K562 (cell line): ENCODE measurements around the gene VAMP8. TPM values are rescaled to one million over a fixed set of nuclear protein-coding genes. Genes with fewer than 3 reads are reported as not detected.

ENCODE experiments used
- BCOR ChIP-seq: fragments of 450-650 bp; IDR thresholded peaks from 2 replicates; pipeline ENCODE4 v1.6.1; 2016
- FOXJ2 ChIP-seq: fragments of 200-800 bp; sonication (Bioruptor generic); IDR thresholded peaks from 2 replicates; pipeline ENCODE4 v1.6.1; 2016; ENCODE audit warnings: missing genetic modification characterization, missing compliant biosample characterization
- ZNF707 ChIP-seq: fragments of 250-450 bp; sonication (Bioruptor Pico); conservative IDR thresholded peaks from 2 replicates; pipeline ENCODE4 v1.8.0; 2022; ENCODE audit warnings: inconsistent platforms, mild to moderate bottlenecking, moderate library complexity
- polyA plus RNA-seq, 8 experiments: library from polyadenylated mRNA; depleted of rRNA in 4 of 8; stranded (reverse) in 5 of 8; unstranded in 3 of 8; fragments of >200 nt; fragmentation: Nextera tagmentation in 2 of 8; fragmentation: Illumina TruSeq in 1 of 8; extraction: Ambion mirVana in 2 of 8; extraction: Trizol in 1 of 8; gene quantifications; 2 replicates each; pipeline versions ENCODE4 v1.2.1 to v1.2.3, GENCODE V29; 2011 to 2014; ENCODE audit warnings: inconsistent platforms in 1 of 8, missing spikeins in 1 of 8
- total RNA-seq, 7 experiments: library from RNA; depleted of rRNA in 6 of 7; stranded (reverse); fragments of >200 nt in 6 of 7; fragmentation: Illumina TruSeq in 2 of 7; extraction: Trizol in 2 of 7; gene quantifications; 2 replicates each; pipeline versions ENCODE4 v1.2.1 to v1.2.3, GENCODE V29; 2011 to 2021; ENCODE audit warnings: low replicate concordance in 1 of 7
- TF ChIP-seq, protein P1 (sequence below): fragments of 450-650 bp; IDR thresholded peaks from 2 replicates; pipeline ENCODE4 v1.6.1; 2016; ENCODE audit warnings: borderline replicate concordance
- TF ChIP-seq, protein P2 (sequence below): sonication (generic); formaldehyde crosslinking; IDR thresholded peaks from 2 replicates; pipeline ENCODE4 v1.8.0; 2022; ENCODE audit warnings: mild to moderate bottlenecking, low read depth, missing genetic modification reagents
- TF ChIP-seq, protein P3 (sequence below): fragments of 450-650 bp; formaldehyde crosslinking; IDR thresholded peaks from 2 replicates; pipeline ENCODE4 v1.4.0; 2022; ENCODE audit warnings: missing genetic modification characterization
- TF ChIP-seq, protein P4 (sequence below): fragments of 450-650 bp; formaldehyde crosslinking; IDR thresholded peaks from 2 replicates; pipeline ENCODE4 v1.4.0; 2020; ENCODE audit warnings: mild to moderate bottlenecking
- TF ChIP-seq, protein P5 (sequence below): sonication (generic); formaldehyde crosslinking; IDR thresholded peaks from 2 replicates; pipeline ENCODE4 v1.8.0; 2022; ENCODE audit warnings: missing genetic modification reagents, mild to moderate bottlenecking, borderline replicate concordance
- TF ChIP-seq, protein P6 (sequence below), 2 experiments: fragments of 450-650 bp; formaldehyde crosslinking in 1 of 2; IDR thresholded peaks; 2 replicates each; pipeline versions ENCODE4 v1.4.0 to v1.6.1; 2014 to 2020; ENCODE audit warnings: mild to moderate bottlenecking in 2 of 2, borderline replicate concordance in 1 of 2, low read depth in 1 of 2

Gene VAMP8
- total and polyA plus RNA-seq, 9 of the 15 experiments (the other 6 are each of a cell fraction or from before 2014, with no cell fraction given) = 107 to 571 (median 248) TPM

DNA sequence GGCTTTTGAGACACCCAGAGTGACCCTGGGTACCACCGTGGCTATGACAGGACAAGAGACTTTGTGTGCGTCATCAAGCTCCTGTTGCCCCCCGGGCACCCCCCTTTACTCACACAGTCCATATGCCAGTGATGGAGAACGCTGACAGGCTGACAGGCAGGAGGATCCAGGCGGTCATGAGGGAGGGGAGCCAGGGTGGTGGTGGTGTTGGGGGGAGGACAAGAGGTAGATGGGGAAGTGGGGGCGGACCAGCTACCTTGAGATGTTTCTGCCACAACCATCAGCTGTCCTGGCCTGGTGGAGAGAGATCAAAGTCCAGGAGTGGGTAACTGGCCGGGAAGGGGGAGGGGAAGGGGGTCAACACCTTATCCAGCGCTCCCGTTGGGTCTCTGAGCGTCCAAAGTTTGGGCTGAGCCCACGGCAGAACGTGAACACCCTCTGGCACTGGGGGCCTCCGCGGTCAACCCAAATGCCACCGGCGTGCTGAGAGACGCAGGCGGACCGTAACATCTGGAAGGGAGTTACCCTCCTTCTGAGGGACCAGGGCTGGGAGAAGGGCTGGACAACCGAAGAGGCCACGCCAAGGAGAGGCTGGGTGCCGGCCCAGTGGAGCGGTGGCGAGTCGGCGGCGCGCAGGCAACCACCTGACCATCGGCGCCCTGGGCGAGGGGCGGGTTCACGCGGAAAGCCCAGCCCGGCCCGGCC is 24.5 kb downstream of the VAMP8 start (continued):
- TF ChIP-seq, protein P1, sequence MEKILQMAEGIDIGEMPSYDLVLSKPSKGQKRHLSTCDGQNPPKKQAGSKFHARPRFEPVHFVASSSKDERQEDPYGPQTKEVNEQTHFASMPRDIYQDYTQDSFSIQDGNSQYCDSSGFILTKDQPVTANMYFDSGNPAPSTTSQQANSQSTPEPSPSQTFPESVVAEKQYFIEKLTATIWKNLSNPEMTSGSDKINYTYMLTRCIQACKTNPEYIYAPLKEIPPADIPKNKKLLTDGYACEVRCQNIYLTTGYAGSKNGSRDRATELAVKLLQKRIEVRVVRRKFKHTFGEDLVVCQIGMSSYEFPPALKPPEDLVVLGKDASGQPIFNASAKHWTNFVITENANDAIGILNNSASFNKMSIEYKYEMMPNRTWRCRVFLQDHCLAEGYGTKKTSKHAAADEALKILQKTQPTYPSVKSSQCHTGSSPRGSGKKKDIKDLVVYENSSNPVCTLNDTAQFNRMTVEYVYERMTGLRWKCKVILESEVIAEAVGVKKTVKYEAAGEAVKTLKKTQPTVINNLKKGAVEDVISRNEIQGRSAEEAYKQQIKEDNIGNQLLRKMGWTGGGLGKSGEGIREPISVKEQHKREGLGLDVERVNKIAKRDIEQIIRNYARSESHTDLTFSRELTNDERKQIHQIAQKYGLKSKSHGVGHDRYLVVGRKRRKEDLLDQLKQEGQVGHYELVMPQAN = no peak
- TF ChIP-seq, protein P2, sequence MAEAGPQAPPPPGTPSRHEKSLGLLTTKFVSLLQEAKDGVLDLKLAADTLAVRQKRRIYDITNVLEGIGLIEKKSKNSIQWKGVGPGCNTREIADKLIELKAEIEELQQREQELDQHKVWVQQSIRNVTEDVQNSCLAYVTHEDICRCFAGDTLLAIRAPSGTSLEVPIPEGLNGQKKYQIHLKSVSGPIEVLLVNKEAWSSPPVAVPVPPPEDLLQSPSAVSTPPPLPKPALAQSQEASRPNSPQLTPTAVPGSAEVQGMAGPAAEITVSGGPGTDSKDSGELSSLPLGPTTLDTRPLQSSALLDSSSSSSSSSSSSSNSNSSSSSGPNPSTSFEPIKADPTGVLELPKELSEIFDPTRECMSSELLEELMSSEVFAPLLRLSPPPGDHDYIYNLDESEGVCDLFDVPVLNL = no peak
- TF ChIP-seq FOXJ2 (tag) (no peak), BCOR (no peak), ZNF707 (CRISPR knock-in tag) (no peak)
- TF ChIP-seq, protein P3, sequence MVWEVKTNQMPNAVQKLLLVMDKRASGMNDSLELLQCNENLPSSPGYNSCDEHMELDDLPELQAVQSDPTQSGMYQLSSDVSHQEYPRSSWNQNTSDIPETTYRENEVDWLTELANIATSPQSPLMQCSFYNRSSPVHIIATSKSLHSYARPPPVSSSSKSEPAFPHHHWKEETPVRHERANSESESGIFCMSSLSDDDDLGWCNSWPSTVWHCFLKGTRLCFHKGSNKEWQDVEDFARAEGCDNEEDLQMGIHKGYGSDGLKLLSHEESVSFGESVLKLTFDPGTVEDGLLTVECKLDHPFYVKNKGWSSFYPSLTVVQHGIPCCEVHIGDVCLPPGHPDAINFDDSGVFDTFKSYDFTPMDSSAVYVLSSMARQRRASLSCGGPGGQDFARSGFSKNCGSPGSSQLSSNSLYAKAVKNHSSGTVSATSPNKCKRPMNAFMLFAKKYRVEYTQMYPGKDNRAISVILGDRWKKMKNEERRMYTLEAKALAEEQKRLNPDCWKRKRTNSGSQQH = no peak
- TF ChIP-seq, protein P4, sequence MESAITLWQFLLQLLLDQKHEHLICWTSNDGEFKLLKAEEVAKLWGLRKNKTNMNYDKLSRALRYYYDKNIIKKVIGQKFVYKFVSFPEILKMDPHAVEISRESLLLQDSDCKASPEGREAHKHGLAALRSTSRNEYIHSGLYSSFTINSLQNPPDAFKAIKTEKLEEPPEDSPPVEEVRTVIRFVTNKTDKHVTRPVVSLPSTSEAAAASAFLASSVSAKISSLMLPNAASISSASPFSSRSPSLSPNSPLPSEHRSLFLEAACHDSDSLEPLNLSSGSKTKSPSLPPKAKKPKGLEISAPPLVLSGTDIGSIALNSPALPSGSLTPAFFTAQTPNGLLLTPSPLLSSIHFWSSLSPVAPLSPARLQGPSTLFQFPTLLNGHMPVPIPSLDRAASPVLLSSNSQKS = no peak
- TF ChIP-seq, protein P5, sequence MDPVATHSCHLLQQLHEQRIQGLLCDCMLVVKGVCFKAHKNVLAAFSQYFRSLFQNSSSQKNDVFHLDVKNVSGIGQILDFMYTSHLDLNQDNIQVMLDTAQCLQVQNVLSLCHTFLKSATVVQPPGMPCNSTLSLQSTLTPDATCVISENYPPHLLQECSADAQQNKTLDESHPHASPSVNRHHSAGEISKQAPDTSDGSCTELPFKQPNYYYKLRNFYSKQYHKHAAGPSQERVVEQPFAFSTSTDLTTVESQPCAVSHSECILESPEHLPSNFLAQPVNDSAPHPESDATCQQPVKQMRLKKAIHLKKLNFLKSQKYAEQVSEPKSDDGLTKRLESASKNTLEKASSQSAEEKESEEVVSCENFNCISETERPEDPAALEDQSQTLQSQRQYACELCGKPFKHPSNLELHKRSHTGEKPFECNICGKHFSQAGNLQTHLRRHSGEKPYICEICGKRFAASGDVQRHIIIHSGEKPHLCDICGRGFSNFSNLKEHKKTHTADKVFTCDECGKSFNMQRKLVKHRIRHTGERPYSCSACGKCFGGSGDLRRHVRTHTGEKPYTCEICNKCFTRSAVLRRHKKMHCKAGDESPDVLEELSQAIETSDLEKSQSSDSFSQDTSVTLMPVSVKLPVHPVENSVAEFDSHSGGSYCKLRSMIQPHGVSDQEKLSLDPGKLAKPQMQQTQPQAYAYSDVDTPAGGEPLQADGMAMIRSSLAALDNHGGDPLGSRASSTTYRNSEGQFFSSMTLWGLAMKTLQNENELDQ (CRISPR knock-in tag) = no peak
- TF ChIP-seq, protein P6, sequence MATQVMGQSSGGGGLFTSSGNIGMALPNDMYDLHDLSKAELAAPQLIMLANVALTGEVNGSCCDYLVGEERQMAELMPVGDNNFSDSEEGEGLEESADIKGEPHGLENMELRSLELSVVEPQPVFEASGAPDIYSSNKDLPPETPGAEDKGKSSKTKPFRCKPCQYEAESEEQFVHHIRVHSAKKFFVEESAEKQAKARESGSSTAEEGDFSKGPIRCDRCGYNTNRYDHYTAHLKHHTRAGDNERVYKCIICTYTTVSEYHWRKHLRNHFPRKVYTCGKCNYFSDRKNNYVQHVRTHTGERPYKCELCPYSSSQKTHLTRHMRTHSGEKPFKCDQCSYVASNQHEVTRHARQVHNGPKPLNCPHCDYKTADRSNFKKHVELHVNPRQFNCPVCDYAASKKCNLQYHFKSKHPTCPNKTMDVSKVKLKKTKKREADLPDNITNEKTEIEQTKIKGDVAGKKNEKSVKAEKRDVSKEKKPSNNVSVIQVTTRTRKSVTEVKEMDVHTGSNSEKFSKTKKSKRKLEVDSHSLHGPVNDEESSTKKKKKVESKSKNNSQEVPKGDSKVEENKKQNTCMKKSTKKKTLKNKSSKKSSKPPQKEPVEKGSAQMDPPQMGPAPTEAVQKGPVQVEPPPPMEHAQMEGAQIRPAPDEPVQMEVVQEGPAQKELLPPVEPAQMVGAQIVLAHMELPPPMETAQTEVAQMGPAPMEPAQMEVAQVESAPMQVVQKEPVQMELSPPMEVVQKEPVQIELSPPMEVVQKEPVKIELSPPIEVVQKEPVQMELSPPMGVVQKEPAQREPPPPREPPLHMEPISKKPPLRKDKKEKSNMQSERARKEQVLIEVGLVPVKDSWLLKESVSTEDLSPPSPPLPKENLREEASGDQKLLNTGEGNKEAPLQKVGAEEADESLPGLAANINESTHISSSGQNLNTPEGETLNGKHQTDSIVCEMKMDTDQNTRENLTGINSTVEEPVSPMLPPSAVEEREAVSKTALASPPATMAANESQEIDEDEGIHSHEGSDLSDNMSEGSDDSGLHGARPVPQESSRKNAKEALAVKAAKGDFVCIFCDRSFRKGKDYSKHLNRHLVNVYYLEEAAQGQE (IDR thresholded peaks at IDR 0.05; ENCODE audit: borderline replicate concordance) = no peak
- TF ChIP-seq, protein P6 (CRISPR knock-in tag; IDR thresholded peaks at IDR 0.05; ENCODE audit: low read depth) = 0 out of 2 replicates have a peak, but pooled peaks have one; percentile 52
